Sigmoid colon (tissue), 7 donors: ENCODE results near the gene TMTC1. TPM values are rescaled to one million over a fixed set of nuclear protein-coding genes. Genes with fewer than 3 reads are reported as not detected.

Experiments used
- DNase-seq: peaks from one replicate; pipeline ENCODE4 v3.0.0-alpha.2; 2019
- H3K27ac ChIP-seq, 4 donors: fragments of 200-600 bp; sonication (generic); one replicate each; pipeline ENCODE4 v1.5.1; 2016 to 2019; ENCODE audit warnings: mild to moderate bottlenecking in 1 of 4
- H3K27me3 ChIP-seq, 3 donors: fragments of 200-600 bp; sonication (generic); one replicate each; pipeline ENCODE4 v1.5.1; 2019; ENCODE audit warnings: mild to moderate bottlenecking in 1 of 3
- H3K36me3 ChIP-seq, 4 donors: fragments of 200-600 bp; sonication (generic); one replicate each; pipeline ENCODE4 v1.5.1; 2016 to 2019
- H3K4me1 ChIP-seq, 4 donors: fragments of 200-600 bp; sonication (generic); one replicate each; pipeline ENCODE4 v1.5.1; 2017 to 2019
- H3K4me3 ChIP-seq, 4 donors: fragments of 200-600 bp; sonication (generic); one replicate each; pipeline ENCODE4 v1.5.1; 2017 to 2019; ENCODE audit warnings: mild to moderate bottlenecking in 2 of 4, moderate library complexity in 1 of 4
- H3K9me3 ChIP-seq, 4 donors: fragments of 200-600 bp in 3 of 4; sonication (generic) in 3 of 4; one replicate each; pipeline versions ENCODE4 v1.5.1 to v1.6.1; 2013 to 2019
- EP300 ChIP-seq, 4 donors: sonication (generic); formaldehyde crosslinking; IDR thresholded peaks; one replicate each; pipeline ENCODE4 v1.6.1; 2017; ENCODE audit warnings: antibody characterized with exemption in 4 of 4
- POLR2A ChIP-seq, 2 donors: fragments of 450-650 bp; IDR thresholded peaks; one replicate each; pipeline ENCODE4 v1.6.1; 2016; ENCODE audit warnings: antibody characterized with exemption in 2 of 2, mild to moderate bottlenecking in 2 of 2, moderate library complexity in 2 of 2
- POLR2AphosphoS5 ChIP-seq, 4 donors: sonication (generic); formaldehyde crosslinking; IDR thresholded peaks; one replicate each; pipeline ENCODE4 v1.6.1; 2017; ENCODE audit warnings: antibody characterized with exemption in 4 of 4
- WGBS, 2 donors: extraction: QIAGEN DNeasy Blood & Tissue Kit; methylation state at CpG; one replicate each; pipeline ENCODE4 v1.1.7; 2013; 5-methylcytosine and 5-hydroxymethylcytosine counted together
- intact Hi-C: fragments of 100-400 bp; cut with DNase I; formaldehyde crosslinking; loops from one replicate; pipeline ENCODE4 v1.15.1; 2023
- polyA plus RNA-seq, 3 donors: library from polyadenylated mRNA; stranded (reverse); fragments of 200-250 nt; gene quantifications; one replicate each; pipeline ENCODE4 v1.2.3, GENCODE V29; 2013
- total RNA-seq, 4 donors: library from RNA; depleted of rRNA; stranded (reverse); fragments of >200 nt; gene quantifications; one replicate each; pipeline ENCODE4 v1.1.0, GENCODE V29; 2016
- TF ChIP-seq, protein P1 (sequence below), 4 experiments: fragments of 450-650 bp in 3 of 4; fragments of 200-600 bp in 1 of 4; IDR thresholded peaks; one replicate each; pipeline ENCODE4 v1.5.1; 2016 to 2019; ENCODE audit warnings: antibody characterized with exemption in 4 of 4, mild to moderate bottlenecking in 3 of 4, moderate library complexity in 2 of 4
- donor health status: healthy with polysubstance abuse.
- donor health status: Bipolar disorder and iron deficiency.
- donor health status: healthy.

TMTC1 gene
- total and polyA plus RNA-seq, 7 donors = 0.46 to 77.5 (median 61.5) TPM

DNA sequence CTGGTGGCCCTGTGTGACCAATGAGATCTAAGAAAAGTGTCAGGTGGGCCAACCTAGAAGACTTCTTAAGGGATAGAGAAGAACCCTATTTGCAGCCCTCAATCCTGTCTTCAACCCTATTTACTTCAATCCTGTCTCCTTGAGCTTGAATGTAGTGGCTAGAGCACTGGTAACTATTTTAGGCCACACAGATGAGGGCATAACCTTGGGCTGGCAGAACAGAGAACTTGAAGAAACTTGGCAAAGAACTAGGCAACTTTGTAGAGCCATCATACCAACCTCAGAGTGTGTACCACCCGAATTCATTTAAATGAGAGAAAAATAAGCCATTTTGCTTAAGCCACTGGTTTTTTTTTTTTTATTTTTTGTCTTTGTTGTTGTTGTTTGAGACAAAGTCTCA is 94.8 kb downstream of the TMTC1 start:
- H3K4me3 ChIP-seq = no peak overlapping the region
- H3K4me1 ChIP-seq = peaks cover 0 to 2% (median under 1%) of the 10 kb centered on the region in 4 donors
- H3K27me3 ChIP-seq = no peaks in the 10 kb centered on the region
- TF ChIP-seq, protein P1, sequence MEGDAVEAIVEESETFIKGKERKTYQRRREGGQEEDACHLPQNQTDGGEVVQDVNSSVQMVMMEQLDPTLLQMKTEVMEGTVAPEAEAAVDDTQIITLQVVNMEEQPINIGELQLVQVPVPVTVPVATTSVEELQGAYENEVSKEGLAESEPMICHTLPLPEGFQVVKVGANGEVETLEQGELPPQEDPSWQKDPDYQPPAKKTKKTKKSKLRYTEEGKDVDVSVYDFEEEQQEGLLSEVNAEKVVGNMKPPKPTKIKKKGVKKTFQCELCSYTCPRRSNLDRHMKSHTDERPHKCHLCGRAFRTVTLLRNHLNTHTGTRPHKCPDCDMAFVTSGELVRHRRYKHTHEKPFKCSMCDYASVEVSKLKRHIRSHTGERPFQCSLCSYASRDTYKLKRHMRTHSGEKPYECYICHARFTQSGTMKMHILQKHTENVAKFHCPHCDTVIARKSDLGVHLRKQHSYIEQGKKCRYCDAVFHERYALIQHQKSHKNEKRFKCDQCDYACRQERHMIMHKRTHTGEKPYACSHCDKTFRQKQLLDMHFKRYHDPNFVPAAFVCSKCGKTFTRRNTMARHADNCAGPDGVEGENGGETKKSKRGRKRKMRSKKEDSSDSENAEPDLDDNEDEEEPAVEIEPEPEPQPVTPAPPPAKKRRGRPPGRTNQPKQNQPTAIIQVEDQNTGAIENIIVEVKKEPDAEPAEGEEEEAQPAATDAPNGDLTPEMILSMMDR (IDR thresholded peaks at IDR 0.05) = no peak
- TF ChIP-seq POLR2A (IDR thresholded peaks at IDR 0.05) = no peak
- no peak for TF ChIP-seq EP300 (IDR thresholded peaks at IDR 0.05)
- TF ChIP-seq POLR2AphosphoS5 (IDR thresholded peaks at IDR 0.05) = no peak
- intact Hi-C loops = no loop called here
- H3K27ac ChIP-seq = no peak overlapping the region
- H3K9me3 ChIP-seq = no peaks in the 10 kb centered on the region
- WGBS, 2 donors = 82 to 98% methylated on average over 1 of the region's 1 CpG
- H3K36me3 ChIP-seq = no peaks in the 10 kb centered on the region
- DNase-seq = no peak

DNA sequence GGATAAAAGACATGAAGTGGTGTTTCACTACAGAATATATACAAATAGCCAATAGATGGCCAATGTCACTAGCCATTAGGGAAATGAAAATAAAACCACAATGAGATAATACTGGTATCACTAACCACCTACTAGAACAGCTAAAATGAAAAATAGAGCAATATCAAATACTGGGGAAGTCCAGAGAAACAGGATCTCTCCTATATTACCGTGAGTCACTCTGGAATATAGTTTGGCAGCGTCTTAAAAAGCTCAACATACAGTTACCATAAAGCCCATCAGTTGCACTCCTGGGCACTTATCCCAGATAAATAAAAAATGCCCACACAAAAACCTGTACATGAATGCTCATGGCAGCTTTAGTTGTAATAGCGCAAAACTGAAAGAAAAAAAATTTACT is 101.7 kb downstream of the TMTC1 start:
- intact Hi-C loops = no loop called here
- WGBS, 2 donors = 79 to 92% methylated on average over 3 of the region's 3 CpGs
- TF ChIP-seq EP300 (IDR thresholded peaks at IDR 0.05) = no peak
- no peak for TF ChIP-seq POLR2AphosphoS5 (IDR thresholded peaks at IDR 0.05)
- TF ChIP-seq, protein P1 (IDR thresholded peaks at IDR 0.05) = no peak
- TF ChIP-seq POLR2A (IDR thresholded peaks at IDR 0.05) = no peak
- H3K4me3 ChIP-seq = no peak overlapping the region
- peaks cover 0 to 10% (median 3%) of the 10 kb centered on the region in 4 donors for H3K4me1 ChIP-seq
- no peaks in the 10 kb centered on the region for H3K9me3 ChIP-seq
- no peaks in the 10 kb centered on the region for H3K36me3 ChIP-seq
- H3K27me3 ChIP-seq = no peaks in the 10 kb centered on the region
- no peak overlapping the region for H3K27ac ChIP-seq
- no peak for DNase-seq

DNA sequence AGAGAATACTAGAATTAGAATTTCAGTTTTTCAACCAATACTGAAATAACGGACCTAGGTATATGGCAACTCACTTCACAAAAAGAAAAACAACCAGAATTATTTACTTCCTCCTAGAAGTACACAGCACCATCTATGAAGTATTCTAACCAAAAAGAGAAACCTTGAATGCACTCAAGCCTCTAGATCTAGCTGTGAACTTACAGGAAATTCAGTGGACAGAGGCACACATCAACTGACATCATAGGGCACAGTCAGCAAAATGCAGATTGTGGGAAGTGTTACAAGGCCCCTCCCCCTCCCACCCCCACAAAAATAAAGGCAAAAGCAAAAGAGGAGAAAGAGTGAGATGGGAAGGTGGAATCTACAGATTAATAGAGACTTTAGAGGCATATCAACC is 102.4 kb downstream of the TMTC1 start:
- no peak for TF ChIP-seq EP300 (IDR thresholded peaks at IDR 0.05)
- no peak for TF ChIP-seq POLR2A (IDR thresholded peaks at IDR 0.05)
- TF ChIP-seq, protein P1 (IDR thresholded peaks at IDR 0.05) = no peak
- no peak for DNase-seq
- Histone ChIP-seq H3K9me3 (no peaks in the 10 kb centered on the region), H3K27ac (no peak overlapping the region), H3K4me3 (no peak overlapping the region), H3K4me1 (peaks cover 0 to 17% (median 3%) of the 10 kb centered on the region in 4 donors), H3K27me3 (no peaks in the 10 kb centered on the region), H3K36me3 (no peaks in the 10 kb centered on the region)
- intact Hi-C loops = no loop called here
- WGBS, 2 donors = 83 to 95% methylated on average over 1 of the region's 1 CpG

DNA sequence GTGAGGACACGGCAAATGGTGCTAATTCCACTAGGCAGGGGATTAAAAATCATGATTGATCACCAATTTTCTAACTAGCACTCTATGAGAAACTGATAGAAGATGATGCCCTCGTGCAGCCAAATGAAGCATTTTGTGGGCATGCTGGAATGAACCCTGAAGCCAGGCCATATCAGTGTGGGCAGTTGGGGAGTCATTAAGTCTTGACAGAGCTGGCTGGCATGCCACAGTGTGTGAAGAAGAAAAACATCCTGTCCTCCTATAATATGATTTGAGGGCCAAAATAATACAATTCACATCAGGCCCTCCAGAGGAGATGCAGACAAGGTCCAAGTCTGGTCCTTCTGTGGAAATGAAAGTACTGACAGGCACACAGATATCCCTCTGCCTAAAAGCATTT is 107.1 kb downstream of the TMTC1 start:
- intact Hi-C loops = no loop called here

More for the DNA sequence above, 107.1 kb downstream of the TMTC1 start:
- peaks cover 0 to 20% (median 3%) of the 10 kb centered on the region in 4 donors for H3K4me1 ChIP-seq
- DNase-seq = no peak
- H3K4me3 ChIP-seq = no peak overlapping the region
- no peaks in the 10 kb centered on the region for H3K36me3 ChIP-seq
- H3K27me3 ChIP-seq = no peaks in the 10 kb centered on the region
- WGBS, 2 donors = 78 to 93% methylated on average over 2 of the region's 2 CpGs
- no peak overlapping the region for H3K27ac ChIP-seq
- TF ChIP-seq POLR2A (IDR thresholded peaks at IDR 0.05) = no peak
- no peak for TF ChIP-seq POLR2AphosphoS5 (IDR thresholded peaks at IDR 0.05)
- TF ChIP-seq EP300 (IDR thresholded peaks at IDR 0.05) = no peak
- TF ChIP-seq, protein P1 (IDR thresholded peaks at IDR 0.05) = no peak
- no peaks in the 10 kb centered on the region for H3K9me3 ChIP-seq
